ENCODE data around the gene ADAMTS18. TPM values are rescaled to one million over a fixed set of nuclear protein-coding genes. Genes with fewer than 3 reads are reported as not detected.

The ADAMTS18 gene
- total RNA-seq, 4 donors from 2014 or later: 0.15 to 5.6 (median 0.19) TPM; not detected in 1

- Histone ChIP-seq H3K4me1 (no peaks in the 10 kb centered on the region), H3K9me3 (no peaks in the 10 kb centered on the region), H3K27me3 (no peaks in the 10 kb centered on the region), H3K4me3 (no peak overlapping the region), H3K27ac (no peak overlapping the region), H3K36me3 (no peaks in the 10 kb centered on the region)
- no peak for TF ChIP-seq EP300 (IDR thresholded peaks at IDR 0.05)
- TF ChIP-seq POLR2A (IDR thresholded peaks at IDR 0.05): no peak
- no peak for TF ChIP-seq POLR2AphosphoS5 (IDR thresholded peaks at IDR 0.05)
- no peak for TF ChIP-seq CTCF (IDR thresholded peaks at IDR 0.05)
- ATAC-seq: no peak
- 11 to 27% methylated on average over 1 to 3 of the region's 3 CpGs for WGBS, 2 donors (ENCODE audit: low coverage in 1 of 2)
Observed at GRCh38 chr16:77385481-77385880, 49.4 kb downstream of the ADAMTS18 start.

- no peak for ATAC-seq
- Histone ChIP-seq H3K9me3 (no peaks in the 10 kb centered on the region), H3K27me3 (no peaks in the 10 kb centered on the region), H3K27ac (no peak overlapping the region), H3K4me1 (no peaks in the 10 kb centered on the region), H3K36me3 (no peaks in the 10 kb centered on the region), H3K4me3 (no peak overlapping the region)
- WGBS, 2 donors (ENCODE audit: low coverage in 1 of 2): 72 to 81% methylated on average over 6 to 8 of the region's 8 CpGs
- TF ChIP-seq POLR2A (IDR thresholded peaks at IDR 0.05): no peak
- TF ChIP-seq POLR2AphosphoS5 (IDR thresholded peaks at IDR 0.05): no peak
- TF ChIP-seq CTCF (IDR thresholded peaks at IDR 0.05): no peak
- TF ChIP-seq EP300 (IDR thresholded peaks at IDR 0.05): no peak
Observed at GRCh38 chr16:77383606-77384187, 51.1 kb downstream of the ADAMTS18 start.

GRCh38 chr16:77376358-77376757, 58.5 kb downstream of the ADAMTS18 start:
- 17 to 47% methylated on average over 1 to 3 of the region's 4 CpGs for WGBS, 2 donors (ENCODE audit: low coverage in 1 of 2)
- no peak for TF ChIP-seq CTCF (IDR thresholded peaks at IDR 0.05)
- no peak for TF ChIP-seq EP300 (IDR thresholded peaks at IDR 0.05)
- no peak for TF ChIP-seq POLR2A (IDR thresholded peaks at IDR 0.05)
- TF ChIP-seq POLR2AphosphoS5 (IDR thresholded peaks at IDR 0.05): no peak
- Histone ChIP-seq H3K27me3 (no peaks in the 10 kb centered on the region), H3K4me1 (no peaks in the 10 kb centered on the region), H3K9me3 (no peaks in the 10 kb centered on the region), H3K27ac (no peak overlapping the region), H3K36me3 (no peaks in the 10 kb centered on the region), H3K4me3 (no peak overlapping the region)
- ATAC-seq: no peak

- Histone ChIP-seq H3K27me3 (no peaks in the 10 kb centered on the region), H3K36me3 (no peaks in the 10 kb centered on the region), H3K4me3 (no peak overlapping the region), H3K4me1 (no peaks in the 10 kb centered on the region), H3K9me3 (no peaks in the 10 kb centered on the region), H3K27ac (no peak overlapping the region)
- ATAC-seq: no peak
- no peak for TF ChIP-seq EP300 (IDR thresholded peaks at IDR 0.05)
- no peak for TF ChIP-seq CTCF (IDR thresholded peaks at IDR 0.05)
- TF ChIP-seq POLR2A (IDR thresholded peaks at IDR 0.05): no peak
- no peak for TF ChIP-seq POLR2AphosphoS5 (IDR thresholded peaks at IDR 0.05)
- WGBS, 2 donors (ENCODE audit: low coverage in 1 of 2): 92% methylated on average over 7 of the region's 7 CpGs
Observed at GRCh38 chr16:77375396-77375795, 59.4 kb downstream of the ADAMTS18 start.

GRCh38 chr16:77374384-77374783, 60.5 kb downstream of the ADAMTS18 start:
- WGBS, 2 donors (ENCODE audit: low coverage in 1 of 2): 11 to 14% methylated on average over 1 of the region's 1 CpG
- TF ChIP-seq EP300 (IDR thresholded peaks at IDR 0.05) (no peak), POLR2A (IDR thresholded peaks at IDR 0.05) (no peak), POLR2AphosphoS5 (IDR thresholded peaks at IDR 0.05) (no peak), CTCF (IDR thresholded peaks at IDR 0.05) (no peak)
- Histone ChIP-seq H3K9me3 (no peaks in the 10 kb centered on the region), H3K4me1 (no peaks in the 10 kb centered on the region), H3K4me3 (no peak overlapping the region), H3K27me3 (no peaks in the 10 kb centered on the region), H3K27ac (no peak overlapping the region), H3K36me3 (no peaks in the 10 kb centered on the region)
- no peak for ATAC-seq
